Ishikawa (cell line): ENCODE results near the gene PDS5B.

ENCODE experiments used
- CEBPB ChIP-seq: IDR thresholded peaks from 2 replicates; pipeline ENCODE4 v1.6.1; 2012
- EGR1 ChIP-seq: IDR thresholded peaks from 2 replicates; pipeline ENCODE4 v1.6.1; 2012
- EP300 ChIP-seq: IDR thresholded peaks from 2 replicates; pipeline ENCODE4 v1.6.1; 2012; ENCODE audit warnings: borderline replicate concordance
- MAX ChIP-seq: IDR thresholded peaks from 2 replicates; pipeline ENCODE4 v1.6.1; 2012
- REST ChIP-seq: IDR thresholded peaks from 2 replicates; pipeline ENCODE4 v1.6.1; 2012; ENCODE audit warnings: low read depth, mild to moderate bottlenecking
- USF1 ChIP-seq: IDR thresholded peaks from 2 replicates; pipeline ENCODE4 v1.6.1; 2012
- YY1 ChIP-seq: IDR thresholded peaks from 2 replicates; pipeline ENCODE4 v1.6.1; 2012; ENCODE audit warnings: low read depth
- ZBTB7A ChIP-seq: IDR thresholded peaks from 2 replicates; pipeline ENCODE4 v1.6.1; 2012; ENCODE audit warnings: low read depth

- no peak for TF ChIP-seq REST
- no peak for TF ChIP-seq CEBPB
- TF ChIP-seq EGR1 = no peak
- no peak for TF ChIP-seq MAX
- no peak for TF ChIP-seq USF1
- no peak for TF ChIP-seq YY1
- TF ChIP-seq EP300 = no peak
- no peak for TF ChIP-seq ZBTB7A
These were observed 88.3 kb downstream of the PDS5B start for GRCh38 chr13:32674503-32674902.
